K562 (cell line): ENCODE data around the gene ADAMTSL2.

ENCODE experiments used
- CEBPG ChIP-seq, 3 experiments: fragments of 200-800 bp in 1 of 3; sonication (Bioruptor generic) in 1 of 3; sonication (generic) in 1 of 3; formaldehyde crosslinking in 1 of 3; IDR thresholded peaks in 2 of 3; conservative IDR thresholded peaks in 1 of 3; 2 replicates each; pipeline versions ENCODE4 v1.6.1 to v1.8.0; 2016 to 2022; ENCODE audit warnings: missing compliant biosample characterization in 2 of 3, missing genetic modification characterization in 2 of 3, mild to moderate bottlenecking in 1 of 3, missing genetic modification reagents in 1 of 3
- ERF ChIP-seq: fragments of 450-650 bp; formaldehyde crosslinking; IDR thresholded peaks from 2 replicates; pipeline ENCODE4 v1.4.0; 2020; ENCODE audit warnings: mild to moderate bottlenecking, mixed read lengths
- MCM7 ChIP-seq, 2 experiments: fragments of 450-650 bp; IDR thresholded peaks; 2 replicates each; pipeline ENCODE4 v1.6.1; 2016 to 2018
- MXI1 ChIP-seq: IDR thresholded peaks from 2 replicates; pipeline ENCODE4 v1.6.1; 2011; ENCODE audit warnings: low read depth, mild to moderate bottlenecking, improper control_type of control experiment, low read length
- MYNN ChIP-seq, 2 experiments: sonication (generic); formaldehyde crosslinking in 1 of 2; IDR thresholded peaks; 2 replicates each; pipeline versions ENCODE4 v1.5.0 to v1.6.1; 2016 to 2020; ENCODE audit warnings: antibody characterized with exemption in 1 of 2, missing genetic modification reagents in 1 of 2
- NFYB ChIP-seq: IDR thresholded peaks from 2 replicates; pipeline ENCODE4 v1.6.1; 2011; ENCODE audit warnings: mild to moderate bottlenecking, moderate library complexity; ENCODE audit not compliant: insufficient read length; ENCODE audit errors: extremely low read depth
- OTX1 ChIP-seq: fragments of 450-650 bp; formaldehyde crosslinking; IDR thresholded peaks from 2 replicates; pipeline ENCODE4 v1.4.0; 2022; ENCODE audit warnings: mild to moderate bottlenecking
- POLR2A ChIP-seq: fragments of 450-650 bp; conservative IDR thresholded peaks from 2 replicates; pipeline ENCODE4 v1.6.1; 2016
- ZEB2 ChIP-seq: fragments of 450-650 bp; IDR thresholded peaks from 2 replicates; pipeline ENCODE4 v1.6.1; 2016
- ZNF589 ChIP-seq: fragments of 200-800 bp; sonication (Bioruptor generic); IDR thresholded peaks from 2 replicates; pipeline ENCODE4 v1.6.1; 2016; ENCODE audit warnings: low read depth, missing genetic modification characterization, missing compliant biosample characterization
- TF ChIP-seq, protein P1 (sequence below), 2 experiments: fragments of 450-650 bp in 1 of 2; sonication (generic) in 1 of 2; formaldehyde crosslinking in 1 of 2; IDR thresholded peaks; 2 replicates each; pipeline versions ENCODE4 v1.7.1 to v1.9.0; 2016 to 2022; ENCODE audit warnings: inconsistent platforms in 1 of 2, mild to moderate bottlenecking in 1 of 2, missing genetic modification reagents in 1 of 2
- TF ChIP-seq, protein P2 (sequence below), 3 experiments: IDR thresholded peaks in 2 of 3; conservative IDR thresholded peaks in 1 of 3; 2 replicates each; pipeline ENCODE4 v1.5.1; 2011 to 2012; ENCODE audit warnings: low read length in 3 of 3, mild to moderate bottlenecking in 3 of 3, control low read depth in 2 of 3, improper control_type of control experiment in 1 of 3, inconsistent platforms in 1 of 3, low read depth in 1 of 3, mixed read lengths in 1 of 3, moderate library complexity in 1 of 3; ENCODE audit not compliant: insufficient read depth in 2 of 3
- TF ChIP-seq, protein P3 (sequence below): fragments of 450-650 bp; IDR thresholded peaks from 2 replicates; pipeline ENCODE4 v1.6.1; 2016; ENCODE audit warnings: antibody characterized with exemption

DNA sequence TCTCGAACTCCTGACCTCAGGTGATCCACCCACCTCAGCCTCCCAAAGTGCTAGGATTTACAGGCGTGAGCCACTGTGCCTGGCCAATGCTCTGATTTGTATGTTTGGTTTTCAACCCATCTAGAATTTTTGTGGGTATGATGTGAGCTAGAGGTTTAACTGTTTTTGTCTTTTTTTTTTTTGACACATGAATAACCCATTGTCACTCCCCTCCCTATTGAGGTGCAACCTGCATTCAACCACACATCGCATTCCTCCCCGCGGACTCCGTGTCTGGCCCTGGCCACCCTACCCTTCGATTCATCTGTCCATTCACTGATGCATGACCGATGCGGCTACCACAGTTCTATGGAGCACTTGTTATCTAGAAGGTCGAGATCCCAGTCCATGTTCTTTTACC lies 84.2 kb downstream of the ADAMTSL2 start:
- TF ChIP-seq, protein P1, sequence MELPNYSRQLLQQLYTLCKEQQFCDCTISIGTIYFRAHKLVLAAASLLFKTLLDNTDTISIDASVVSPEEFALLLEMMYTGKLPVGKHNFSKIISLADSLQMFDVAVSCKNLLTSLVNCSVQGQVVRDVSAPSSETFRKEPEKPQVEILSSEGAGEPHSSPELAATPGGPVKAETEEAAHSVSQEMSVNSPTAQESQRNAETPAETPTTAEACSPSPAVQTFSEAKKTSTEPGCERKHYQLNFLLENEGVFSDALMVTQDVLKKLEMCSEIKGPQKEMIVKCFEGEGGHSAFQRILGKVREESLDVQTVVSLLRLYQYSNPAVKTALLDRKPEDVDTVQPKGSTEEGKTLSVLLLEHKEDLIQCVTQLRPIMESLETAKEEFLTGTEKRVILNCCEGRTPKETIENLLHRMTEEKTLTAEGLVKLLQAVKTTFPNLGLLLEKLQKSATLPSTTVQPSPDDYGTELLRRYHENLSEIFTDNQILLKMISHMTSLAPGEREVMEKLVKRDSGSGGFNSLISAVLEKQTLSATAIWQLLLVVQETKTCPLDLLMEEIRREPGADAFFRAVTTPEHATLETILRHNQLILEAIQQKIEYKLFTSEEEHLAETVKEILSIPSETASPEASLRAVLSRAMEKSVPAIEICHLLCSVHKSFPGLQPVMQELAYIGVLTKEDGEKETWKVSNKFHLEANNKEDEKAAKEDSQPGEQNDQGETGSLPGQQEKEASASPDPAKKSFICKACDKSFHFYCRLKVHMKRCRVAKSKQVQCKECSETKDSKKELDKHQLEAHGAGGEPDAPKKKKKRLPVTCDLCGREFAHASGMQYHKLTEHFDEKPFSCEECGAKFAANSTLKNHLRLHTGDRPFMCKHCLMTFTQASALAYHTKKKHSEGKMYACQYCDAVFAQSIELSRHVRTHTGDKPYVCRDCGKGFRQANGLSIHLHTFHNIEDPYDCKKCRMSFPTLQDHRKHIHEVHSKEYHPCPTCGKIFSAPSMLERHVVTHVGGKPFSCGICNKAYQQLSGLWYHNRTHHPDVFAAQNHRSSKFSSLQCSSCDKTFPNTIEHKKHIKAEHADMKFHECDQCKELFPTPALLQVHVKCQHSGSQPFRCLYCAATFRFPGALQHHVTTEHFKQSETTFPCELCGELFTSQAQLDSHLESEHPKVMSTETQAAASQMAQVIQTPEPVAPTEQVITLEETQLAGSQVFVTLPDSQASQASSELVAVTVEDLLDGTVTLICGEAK (IDR thresholded peaks at IDR 0.05): no peak
- TF ChIP-seq, protein P1 (CRISPR knock-in tag; IDR thresholded peaks at IDR 0.05): no peak
- TF ChIP-seq MCM7 (IDR thresholded peaks at IDR 0.05) (no peak), ERF (CRISPR knock-in tag) (no peak), ZEB2 (no peak), NFYB (no peak), CEBPG (CRISPR knock-in tag; IDR thresholded peaks at IDR 0.05) (no peak), CEBPG (tag; conservative IDR thresholded peaks at IDR 0.05 in 1 of 2, IDR thresholded peaks at IDR 0.05 in 1 of 2) (no peak), OTX1 (CRISPR knock-in tag) (no peak), ZNF589 (no peak), MXI1 (no peak), POLR2A (no peak), MYNN (IDR thresholded peaks at IDR 0.05) (no peak), MYNN (CRISPR knock-in tag; IDR thresholded peaks at IDR 0.05) (no peak)
- TF ChIP-seq, protein P2, sequence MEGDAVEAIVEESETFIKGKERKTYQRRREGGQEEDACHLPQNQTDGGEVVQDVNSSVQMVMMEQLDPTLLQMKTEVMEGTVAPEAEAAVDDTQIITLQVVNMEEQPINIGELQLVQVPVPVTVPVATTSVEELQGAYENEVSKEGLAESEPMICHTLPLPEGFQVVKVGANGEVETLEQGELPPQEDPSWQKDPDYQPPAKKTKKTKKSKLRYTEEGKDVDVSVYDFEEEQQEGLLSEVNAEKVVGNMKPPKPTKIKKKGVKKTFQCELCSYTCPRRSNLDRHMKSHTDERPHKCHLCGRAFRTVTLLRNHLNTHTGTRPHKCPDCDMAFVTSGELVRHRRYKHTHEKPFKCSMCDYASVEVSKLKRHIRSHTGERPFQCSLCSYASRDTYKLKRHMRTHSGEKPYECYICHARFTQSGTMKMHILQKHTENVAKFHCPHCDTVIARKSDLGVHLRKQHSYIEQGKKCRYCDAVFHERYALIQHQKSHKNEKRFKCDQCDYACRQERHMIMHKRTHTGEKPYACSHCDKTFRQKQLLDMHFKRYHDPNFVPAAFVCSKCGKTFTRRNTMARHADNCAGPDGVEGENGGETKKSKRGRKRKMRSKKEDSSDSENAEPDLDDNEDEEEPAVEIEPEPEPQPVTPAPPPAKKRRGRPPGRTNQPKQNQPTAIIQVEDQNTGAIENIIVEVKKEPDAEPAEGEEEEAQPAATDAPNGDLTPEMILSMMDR (IDR thresholded peaks at IDR 0.05 in 2 of 3, conservative IDR thresholded peaks at IDR 0.05 in 1 of 3; ENCODE audit: insufficient read depth in 2 of 3, low read depth in 1 of 3, low read length in 3 of 3): no peak
- TF ChIP-seq, protein P3, sequence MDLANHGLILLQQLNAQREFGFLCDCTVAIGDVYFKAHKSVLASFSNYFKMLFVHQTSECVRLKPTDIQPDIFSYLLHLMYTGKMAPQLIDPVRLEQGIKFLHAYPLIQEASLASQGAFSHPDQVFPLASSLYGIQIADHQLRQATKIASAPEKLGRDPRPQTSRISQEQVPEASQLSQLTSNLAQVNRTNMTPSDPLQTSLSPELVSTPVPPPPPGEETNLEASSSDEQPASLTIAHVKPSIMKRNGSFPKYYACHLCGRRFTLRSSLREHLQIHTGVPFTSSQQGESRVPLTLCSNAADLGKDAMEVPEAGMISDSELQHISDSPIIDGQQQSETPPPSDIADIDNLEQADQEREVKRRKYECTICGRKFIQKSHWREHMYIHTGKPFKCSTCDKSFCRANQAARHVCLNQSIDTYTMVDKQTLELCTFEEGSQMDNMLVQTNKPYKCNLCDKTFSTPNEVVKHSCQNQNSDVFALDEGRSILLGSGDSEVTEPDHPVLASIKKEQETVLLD: no peak
